NCI-H1436 treated with DMSO at 0.1 percent for 48 hours (cell line): ENCODE measurements around the gene VSTM2A.
"Not testable (repeated sequence)": the region's sequence is repeated elsewhere in the genome, so short reads cannot be mapped to it uniquely, and the experiment has no call there.

Experiments used
- DNase-seq: peaks from one replicate; lab custom pipeline; 2025; lab: John Stamatoyannopoulos, UW

VSTM2A gene, protein sequence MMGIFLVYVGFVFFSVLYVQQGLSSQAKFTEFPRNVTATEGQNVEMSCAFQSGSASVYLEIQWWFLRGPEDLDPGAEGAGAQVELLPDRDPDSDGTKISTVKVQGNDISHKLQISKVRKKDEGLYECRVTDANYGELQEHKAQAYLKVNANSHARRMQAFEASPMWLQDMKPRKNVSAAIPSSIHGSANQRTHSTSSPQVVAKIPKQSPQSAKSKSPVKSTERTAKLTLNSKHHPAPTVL

DNA sequence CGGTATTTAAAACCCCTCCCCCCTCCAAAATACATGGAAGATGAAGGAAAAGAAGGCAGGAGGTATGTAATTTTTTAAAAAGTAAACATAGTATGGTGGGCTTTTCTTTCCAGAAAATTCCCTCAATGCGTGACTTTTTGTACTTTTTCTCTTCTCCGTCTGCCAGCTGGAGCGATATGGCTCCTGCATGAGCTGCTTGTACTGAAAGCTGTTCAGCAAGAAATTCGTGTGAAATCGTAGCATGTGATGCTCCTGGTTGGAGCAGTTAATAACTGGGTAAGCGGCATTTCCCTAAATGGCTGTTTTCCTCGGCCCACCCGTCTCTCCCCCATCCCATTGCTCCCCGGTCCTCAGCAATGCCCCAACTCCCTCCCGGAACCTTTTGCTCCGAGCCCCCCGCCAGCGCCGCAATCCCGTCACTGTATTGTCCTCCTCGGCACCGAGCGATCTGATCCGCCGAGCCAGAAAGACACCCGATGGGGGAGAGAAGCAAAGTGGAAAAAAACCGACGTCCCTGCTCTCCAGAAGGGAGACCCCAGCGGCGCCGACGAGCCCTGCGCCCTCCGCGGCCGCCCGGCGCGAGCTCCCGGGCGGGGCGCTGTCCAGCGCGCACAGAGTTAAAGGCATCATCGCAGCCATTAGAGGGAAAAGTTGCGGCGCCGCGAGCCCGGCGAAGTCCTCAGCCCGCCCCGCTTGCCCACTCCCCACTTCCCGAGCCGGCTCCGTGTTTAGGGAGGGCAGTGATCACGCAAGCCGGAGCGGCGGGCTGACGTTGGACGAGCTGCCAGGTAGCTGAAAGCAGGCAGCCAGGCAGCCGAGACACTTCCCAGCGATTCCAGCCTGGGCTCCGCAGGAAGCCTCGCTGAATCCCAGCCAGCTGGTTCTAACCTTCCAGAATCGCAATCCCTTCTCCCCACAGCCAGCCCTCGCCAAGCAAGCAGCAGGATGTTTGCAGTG lies at the start of gene VSTM2A:
Gene VSTM2A, plus strand, starts transcription at position 707 of the 957 bp plus-strand sequence. CDS start 356 bp downstream, outside the sequence.
- DNase-seq, result no peak

DNA sequence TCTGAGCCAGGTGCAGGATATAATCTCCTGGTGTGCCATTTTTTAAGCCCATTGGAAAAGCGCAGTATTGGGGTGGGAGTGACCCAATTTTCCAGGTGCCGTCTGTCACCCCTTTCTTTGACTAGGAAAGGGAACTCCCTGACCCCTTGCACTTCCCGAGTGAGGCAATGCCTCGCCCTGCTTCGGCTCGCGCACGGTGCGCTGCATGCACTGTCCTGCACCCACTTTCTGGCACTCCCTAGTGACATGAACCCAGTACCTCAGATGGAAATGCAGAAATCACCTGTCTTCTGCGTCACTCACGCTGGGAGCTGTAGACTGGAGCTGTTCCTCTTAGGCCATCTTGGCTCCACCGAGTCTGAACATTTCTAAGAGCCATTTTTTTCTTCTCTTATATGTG lies 37.6 kb upstream of the VSTM2A start:
- not testable (repeated sequence) for DNase-seq

DNA sequence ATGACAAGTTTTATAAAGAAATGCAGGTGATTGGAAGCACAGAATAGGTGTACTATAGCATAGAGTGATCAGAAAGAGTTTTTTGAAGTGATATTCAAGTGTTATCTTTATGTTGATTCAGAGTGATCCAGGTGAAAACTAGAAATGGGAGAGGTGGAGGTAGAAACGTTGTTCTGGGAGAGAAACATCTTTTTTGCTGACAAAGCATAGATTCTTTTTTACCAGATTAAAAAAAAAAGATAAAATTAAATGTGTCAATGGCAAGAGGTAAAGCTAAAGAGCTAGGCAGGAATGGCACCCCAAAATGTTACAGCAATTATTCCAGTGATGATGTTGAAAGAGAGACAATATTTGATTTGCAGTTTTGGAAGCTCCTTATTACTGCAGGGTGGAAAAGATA lies 12.6 kb upstream of the VSTM2A start:
- no peak for DNase-seq

DNA sequence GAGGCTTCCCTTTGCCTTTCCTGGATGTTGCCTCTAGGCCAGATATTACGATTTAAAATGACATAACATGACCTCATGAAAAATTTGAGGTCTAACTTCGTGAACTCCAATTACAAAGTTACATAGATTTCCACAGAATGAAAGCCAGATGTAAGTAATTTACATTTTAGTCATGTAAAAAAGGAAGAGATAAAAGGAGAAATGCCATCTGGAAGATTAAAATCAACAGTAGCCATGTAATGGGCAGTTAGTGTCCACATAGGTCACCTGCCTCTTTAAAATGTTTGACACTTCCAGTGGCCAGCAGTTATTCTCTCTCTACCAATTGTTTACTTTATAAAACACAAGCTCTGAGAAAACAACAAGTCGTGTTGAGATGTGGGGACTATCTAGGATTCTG lies 4.1 kb upstream of the VSTM2A start:
- DNase-seq, result no peak

DNA sequence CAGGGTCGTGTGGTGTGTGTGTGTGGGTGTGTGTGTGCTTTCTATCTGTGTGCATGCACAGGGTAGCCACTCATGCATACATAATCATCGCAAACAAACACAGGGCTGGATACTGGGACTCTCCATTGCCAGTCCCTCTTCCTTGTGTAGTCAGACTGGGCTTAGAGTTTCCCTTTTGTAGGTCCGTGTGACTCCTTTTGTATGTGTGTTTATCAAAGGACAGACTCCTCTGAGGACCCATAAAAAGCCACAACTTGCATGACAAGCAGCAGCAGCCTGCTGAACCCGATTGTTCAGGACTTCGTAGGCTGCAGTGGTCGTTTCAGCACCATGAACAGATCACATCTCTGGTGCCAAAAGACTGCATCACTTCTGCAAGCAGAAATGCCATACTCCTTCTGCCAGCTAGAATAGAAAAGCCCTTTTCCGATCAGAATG lies 895 bp downstream of the VSTM2A start:
- DNase-seq, result no peak

DNA sequence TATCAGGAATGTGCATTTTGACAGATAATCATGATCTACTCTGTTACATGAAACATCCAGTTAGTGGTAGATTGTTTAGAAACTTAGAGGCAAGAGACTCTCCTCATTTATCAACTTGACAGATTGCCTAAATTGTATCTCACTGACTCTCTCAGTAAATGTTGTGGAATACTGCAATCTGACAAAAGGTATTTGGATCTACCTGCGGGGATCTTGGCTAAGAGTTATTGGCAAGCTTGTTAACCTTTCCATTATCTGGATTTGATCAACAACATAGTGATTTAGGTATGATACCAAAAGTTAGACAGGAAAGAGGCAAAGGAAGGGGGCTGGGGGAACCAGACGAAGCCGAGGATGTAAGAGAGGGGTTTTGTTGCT lies 2.0 kb downstream of the VSTM2A start:
- no peak for DNase-seq

DNA sequence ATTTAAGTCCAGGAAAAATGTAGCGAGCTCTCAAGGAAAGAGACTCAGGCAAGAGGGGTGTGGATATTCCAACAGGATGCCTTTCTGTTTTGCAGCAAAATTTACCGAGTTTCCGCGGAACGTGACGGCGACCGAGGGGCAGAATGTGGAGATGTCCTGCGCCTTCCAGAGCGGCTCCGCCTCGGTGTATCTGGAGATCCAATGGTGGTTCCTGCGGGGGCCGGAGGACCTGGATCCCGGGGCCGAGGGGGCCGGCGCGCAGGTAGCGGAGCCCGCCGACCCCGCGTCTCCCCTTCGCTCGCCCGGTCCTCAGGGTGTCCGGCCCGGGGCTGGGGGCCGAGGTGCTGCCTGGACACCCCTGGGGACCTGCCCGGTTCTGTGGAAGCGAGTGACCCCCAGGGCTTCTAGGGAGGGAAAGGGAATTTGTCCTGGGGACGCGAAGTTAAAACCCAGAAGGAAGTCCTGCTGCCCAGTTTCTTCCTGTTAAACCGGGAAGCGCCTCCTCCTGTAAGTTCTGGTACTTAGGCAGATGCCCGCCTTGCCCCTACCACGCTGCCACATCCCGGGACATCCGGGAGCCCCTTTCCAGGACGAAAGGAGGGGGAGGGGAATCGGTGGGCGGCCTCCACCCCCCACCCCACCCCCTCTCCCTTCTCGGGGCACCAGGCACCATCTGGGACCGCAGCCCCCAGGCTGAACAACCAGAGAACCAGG lies 2.5 kb downstream of the VSTM2A start:
- no peak for DNase-seq

DNA sequence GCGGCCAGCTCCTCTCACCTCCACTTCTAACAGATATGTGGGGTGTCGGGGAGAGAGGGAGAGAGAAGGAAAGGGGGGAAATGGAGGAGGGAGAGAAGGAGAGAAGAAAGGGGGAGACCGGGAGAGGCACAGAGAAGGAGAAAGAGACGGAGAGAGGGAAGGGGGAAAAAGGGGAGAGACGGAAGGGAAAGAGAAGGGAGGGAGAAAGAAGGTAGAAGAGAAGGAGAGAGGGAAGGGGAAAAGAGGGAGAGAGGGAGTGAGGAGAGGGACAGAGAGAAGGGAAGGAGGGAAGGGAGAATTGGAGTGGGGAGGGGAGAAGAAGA lies 3.0 kb downstream of the VSTM2A start:
- no peak for DNase-seq

DNA sequence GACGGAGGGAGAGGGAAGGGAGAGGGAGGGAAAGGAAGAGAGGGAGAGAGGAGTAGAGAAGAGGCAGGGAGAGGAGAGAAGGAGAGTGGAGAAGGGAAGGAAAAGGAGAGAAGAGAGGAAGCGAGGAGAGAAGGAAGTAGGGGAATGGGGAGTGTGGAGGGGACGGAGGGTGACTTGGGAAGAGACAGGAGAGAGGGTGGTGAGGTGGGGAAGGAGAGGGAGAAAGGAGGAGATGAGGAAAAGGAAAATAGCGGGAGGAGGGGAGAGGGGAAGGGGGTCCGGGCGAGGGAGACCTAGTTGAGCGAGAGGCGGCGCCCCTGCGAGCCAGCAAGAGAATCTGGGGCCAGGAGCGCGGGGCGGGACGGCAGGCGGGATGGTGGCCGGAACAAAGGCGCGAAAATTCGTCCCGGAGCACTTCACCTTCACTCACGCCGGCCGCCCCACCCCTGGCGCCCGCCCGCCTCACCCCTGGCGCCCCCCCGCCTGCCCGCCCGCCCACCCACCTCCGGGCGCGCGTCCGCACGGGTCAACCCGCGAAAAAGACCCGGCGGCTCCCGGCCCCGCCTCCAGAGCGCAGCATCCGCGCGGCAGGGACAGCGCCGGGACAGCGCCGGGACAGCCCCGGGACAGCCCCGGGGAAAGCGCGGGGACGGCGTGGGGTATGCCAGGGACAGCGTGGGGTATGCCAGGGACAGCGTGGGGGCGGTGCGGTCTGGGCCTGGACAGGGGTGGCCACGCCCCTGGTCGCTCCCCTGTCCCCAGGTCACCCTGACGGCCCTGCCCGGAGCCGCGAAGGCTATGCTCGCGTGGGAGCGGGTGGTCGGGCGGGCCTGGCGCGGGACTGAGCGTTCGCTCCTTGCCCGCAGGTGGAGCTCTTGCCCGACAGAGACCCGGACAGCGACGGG lies 4.2 kb downstream of the VSTM2A start:
- no peak for DNase-seq

DNA sequence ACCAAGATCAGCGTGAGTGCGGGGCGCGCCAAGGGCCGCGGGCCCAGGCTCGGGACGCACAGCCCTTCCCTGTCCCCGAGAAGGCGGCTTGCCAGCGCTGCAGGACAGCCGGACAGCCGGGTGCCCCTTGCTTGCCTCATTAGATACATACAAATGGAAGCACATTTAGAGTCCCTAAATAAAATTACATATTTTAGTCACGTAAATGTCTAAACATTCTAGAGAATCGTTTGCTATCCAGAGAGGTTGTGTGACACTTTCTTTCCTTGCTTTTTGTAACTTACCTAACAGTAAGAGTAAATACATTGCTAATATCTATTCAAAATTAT lies 4.8 kb downstream of the VSTM2A start:
- DNase-seq, result no peak

DNA sequence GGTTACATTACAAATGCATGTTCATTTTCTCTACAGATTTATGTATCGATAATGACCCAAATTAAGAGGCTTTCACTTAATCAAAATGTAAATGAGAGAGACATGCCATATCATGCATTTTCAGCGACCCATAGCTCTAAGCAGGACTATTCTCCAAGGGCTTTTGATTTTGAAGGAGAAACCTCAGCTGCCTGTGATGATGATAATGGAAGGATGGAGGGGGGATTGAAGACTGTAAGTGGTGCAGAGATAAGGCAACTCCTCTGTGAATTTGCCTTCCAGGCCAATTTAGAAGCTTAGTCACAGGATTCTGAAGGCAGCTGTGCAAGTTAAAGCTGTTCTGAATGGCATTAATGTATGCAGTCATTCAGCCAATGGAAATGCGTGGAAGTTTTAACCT lies 8.3 kb downstream of the VSTM2A start:
- DNase-seq, result no peak

DNA sequence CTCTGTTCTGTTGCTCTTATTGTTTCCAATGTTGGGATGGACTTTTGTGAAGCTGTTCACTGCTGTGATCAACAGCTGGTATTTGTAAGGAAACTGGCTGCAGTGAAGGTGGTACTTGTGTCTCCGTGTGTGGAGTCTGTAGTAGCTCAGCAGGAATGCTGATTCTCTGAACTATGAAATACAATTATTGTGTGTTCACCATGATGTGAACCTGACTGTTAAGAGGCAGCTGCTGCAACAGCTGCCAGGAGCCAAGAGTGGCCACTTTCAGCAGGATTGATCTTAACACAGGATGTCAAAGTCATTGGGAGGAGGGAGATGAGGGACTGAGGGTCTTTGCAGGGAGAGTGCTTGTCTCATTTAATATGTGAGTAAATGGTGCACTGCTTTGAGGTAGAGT lies 13.9 kb downstream of the VSTM2A start:
- DNase-seq, result no peak

DNA sequence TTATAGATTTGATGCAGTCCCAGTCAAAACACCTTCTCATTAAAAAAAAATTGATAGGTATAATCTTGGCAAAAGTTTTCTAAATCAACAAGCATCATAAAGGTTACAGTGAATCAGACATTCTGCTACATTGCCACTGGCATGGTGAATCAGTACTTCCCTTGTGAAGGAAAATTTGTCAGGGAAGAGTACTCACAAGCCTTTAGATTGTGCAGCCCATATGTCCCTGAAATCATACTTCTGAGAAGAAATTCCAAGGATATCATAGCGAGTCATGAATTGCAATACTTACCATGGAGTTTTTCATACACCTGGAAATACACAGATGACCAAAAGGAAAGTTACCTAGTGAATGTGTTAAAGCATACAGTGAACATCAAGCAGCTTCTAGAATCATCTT lies 17.2 kb downstream of the VSTM2A start:
- no peak for DNase-seq

DNA sequence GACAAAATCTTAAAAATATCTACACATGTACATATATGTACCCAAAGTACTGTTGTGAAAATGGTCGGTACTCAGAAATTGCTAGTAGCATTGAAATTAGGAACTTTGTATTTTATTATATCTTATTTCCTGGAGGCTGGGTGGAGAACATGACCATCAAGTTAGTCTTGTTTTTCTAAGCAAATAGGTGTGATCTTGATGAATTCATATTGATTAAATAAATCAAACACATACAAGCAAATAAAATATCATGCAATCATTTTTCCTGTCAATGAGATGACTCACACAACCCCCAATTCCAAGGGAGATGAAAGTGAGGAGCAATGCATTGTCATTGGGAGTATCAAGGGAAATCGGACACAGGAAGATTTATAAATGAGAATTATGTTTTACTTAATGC lies 18.0 kb downstream of the VSTM2A start:
- DNase-seq, result no peak

DNA sequence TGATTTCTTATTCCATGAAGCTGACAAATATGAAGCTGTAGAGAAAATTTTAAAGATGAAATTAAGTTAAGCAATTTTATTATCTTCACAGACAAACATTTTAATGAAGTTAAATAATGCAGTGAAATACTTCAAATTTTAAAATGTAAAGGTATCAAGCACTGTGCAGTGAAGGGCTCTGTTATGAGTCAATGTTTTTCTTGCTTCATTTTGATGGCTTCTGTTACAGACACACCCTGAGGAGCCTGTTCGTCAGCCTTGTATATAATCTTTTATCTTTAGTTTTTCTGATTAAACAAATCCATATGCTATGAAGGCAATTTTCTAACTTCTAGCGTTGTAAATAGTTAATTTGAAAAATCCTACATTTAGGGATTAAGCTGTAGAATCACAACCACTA lies 18.5 kb downstream of the VSTM2A start:
- DNase-seq, result no peak

DNA sequence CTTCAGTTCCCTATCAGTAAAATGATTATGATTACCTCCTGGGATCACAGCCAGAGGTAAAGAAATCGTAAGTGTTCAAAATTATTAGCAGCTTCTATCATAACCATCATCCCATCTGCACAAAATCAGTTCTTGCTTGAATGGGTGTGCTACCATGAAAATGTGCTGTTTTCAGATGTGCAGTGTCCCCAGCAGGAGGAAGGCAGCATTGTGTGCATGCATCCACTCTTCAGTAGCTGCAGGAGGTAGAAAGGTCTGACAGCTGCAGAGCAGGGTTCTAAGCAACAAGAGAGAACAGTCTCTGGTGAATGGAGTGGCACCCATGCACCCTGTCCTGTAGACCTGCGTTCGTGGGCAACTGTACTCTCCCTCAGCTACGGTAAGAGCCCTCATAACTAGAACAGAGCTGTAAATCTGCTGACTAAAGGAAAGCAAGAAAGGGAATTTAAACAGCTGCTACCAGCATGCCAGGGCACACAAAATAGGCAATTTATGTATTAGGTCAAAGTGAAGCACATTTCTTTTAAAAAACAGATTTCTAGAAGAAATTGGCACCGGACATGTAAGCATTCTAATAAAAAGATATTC lies 21.2 kb downstream of the VSTM2A start:
- DNase-seq, result no peak

DNA sequence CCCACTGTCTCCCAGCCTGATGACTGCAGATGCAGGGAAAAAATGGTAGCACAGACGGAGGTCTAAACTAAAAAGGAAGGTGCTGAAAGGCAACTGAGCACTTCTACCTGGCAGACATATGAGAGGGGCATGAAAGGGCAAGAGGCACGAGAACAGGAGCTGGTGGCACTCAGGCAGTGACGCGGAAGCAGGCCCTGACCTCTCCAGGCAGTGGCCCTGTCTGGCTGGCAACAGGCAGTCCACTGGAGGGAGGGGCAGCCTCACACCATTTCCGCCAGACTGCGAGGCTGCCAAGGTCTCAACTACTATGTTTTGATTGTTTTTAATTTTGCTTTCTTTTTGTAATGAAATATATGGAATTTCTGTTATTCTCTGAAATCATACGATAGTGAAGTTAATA lies 23.3 kb downstream of the VSTM2A start:
- DNase-seq, result no peak

DNA sequence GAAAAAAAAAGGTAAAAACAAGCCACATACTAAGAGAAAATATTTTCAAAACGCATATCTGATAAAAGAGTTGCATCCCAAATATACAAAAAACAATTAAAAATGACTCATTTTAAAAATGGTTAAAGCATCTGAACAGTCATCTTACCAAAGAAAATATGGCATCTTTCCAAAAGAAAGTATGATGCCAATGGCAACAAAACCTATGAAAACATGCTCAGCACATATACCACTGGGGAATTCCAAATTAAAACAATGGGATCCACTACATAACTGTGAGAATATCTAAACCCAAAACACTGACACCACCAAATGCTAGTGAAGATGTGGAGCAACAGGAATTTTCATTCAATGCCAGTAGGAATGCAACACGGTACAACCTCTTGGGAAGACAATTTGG lies 39.3 kb downstream of the VSTM2A start:
- no peak for DNase-seq

DNA sequence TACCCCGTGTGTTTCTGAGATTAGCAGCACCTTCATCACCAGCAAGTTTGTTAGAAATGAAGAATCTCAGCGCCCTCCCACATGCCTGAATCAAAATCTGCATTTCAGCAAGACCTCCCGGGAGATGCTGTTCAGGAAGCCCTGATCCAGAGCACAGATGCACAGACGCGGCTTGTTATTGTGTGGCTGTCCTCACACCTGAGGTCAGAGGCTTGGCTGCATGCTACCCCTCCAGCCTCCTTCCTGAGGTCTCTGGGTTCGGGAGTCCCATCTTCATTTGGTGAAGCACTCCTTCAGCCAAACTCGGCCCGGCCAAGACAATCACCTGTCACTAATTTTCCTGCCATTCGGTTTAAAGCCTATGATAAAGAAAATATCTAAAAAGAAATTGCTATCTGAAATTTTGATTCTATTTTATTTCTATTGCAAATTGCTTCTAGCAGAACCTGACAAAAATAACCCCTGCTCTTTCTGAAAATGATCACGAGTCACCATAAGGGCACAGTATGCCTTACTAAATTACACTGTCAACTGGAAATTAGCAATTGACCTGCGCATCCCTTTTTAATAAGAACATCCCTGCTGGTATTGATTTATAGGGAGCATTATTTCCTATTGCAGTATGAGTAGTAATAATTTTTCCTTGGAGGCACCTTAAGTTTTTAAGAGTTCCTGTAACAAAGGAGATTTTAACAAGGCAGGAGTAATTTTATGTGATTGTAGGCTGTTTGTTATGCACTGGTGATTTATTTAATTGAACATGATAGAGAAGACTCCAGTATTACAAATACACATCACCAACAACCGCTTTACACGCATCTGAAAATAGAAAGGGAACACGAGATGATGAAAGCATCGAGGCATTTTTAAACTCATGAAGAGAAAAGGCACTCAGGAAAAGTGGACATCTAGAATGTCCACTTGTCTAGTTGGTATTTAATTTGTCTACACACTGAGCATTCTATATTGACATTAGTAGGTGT lies 49.5 kb downstream of the VSTM2A start:
- DNase-seq, result no peak

DNA sequence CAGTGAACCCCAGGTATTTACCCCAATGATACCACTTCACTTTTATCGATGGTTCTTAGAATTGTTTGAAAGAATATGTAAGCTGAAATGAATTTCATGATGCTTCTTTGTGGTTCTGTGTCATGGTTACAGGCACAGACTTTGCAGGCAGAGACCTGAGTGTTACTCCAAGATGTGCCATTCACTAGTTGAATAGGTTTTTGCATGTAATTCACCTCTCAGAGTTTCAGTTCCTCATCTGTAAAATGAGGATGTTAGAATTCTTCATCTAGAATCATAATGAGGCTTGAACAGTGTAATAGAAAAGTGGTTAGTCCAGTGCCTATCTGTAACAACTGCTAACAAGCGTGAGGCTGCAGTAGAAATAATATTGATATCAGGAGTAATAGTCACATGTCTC lies 54.6 kb downstream of the VSTM2A start:
- no peak for DNase-seq
